GM18858 (cell line): ENCODE measurements around the gene SLCO2A1.

Experiments used
- ATAC-seq: cut with Tn5 transposase; IDR thresholded peaks from one replicate; pipeline ENCODE4 v1.9.1; 2021; ENCODE audit not compliant: unreplicated experiment

Gene SLCO2A1

DNA sequence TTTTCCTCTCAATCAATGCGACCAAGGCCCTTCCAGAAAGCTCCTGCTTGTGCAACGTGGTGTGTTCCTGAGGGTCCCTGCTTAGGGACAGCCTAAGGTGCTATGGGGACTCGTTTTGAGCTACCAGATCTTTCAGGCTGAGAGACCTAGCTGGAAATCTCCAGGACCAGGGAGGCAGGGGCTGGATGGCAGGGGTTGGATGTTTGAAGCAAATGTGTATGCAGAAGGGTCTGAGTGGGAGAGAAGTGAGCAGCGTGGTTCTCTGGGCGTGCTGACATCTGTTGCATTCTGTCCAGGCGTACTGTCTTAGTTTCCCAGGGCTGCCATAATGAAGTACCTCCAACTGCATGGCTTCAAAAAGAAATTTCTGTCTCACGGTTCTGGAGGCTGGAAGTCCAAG, 31.7 kb upstream of the SLCO2A1 start:
- no peak for ATAC-seq

DNA sequence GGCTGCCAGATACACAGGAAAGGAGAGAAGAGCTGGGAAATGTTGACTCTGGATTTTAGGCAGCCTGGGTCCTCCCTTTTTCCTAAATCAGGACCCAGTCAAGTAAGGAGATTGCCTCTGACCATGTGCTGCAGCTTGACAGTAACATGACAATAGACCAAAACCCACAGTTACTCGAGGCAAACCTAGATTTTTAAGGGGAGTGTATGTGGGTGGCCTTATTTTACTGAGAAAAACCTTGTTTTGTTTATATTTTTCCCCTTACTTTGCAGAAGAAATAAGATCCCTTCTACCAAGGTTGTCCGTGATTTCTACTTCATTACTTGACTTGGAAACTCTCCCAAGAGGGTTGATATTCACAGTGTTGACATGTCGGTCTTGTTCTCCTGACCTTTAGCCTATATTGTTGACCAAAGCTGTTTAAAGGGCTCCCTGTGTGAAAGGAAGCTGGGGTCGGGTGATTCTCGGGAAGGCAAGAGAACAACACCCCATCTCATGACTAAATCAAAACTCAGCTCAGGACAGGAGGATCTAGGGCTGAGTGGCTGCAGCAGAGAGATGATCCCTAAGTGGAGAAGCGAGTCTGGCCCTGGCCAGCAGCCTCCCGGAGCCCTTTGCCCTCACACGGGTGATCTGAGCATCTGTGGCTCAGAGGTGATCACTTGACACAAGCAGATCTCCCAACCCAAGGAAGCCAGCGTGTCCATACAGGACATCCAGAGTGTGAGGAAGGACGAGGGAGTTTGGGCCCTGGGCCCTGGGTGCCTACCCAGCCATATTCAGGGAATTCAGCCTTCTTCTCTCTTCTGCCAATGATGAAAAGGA, 31.0 kb upstream of the SLCO2A1 start:
- no peak for ATAC-seq

DNA sequence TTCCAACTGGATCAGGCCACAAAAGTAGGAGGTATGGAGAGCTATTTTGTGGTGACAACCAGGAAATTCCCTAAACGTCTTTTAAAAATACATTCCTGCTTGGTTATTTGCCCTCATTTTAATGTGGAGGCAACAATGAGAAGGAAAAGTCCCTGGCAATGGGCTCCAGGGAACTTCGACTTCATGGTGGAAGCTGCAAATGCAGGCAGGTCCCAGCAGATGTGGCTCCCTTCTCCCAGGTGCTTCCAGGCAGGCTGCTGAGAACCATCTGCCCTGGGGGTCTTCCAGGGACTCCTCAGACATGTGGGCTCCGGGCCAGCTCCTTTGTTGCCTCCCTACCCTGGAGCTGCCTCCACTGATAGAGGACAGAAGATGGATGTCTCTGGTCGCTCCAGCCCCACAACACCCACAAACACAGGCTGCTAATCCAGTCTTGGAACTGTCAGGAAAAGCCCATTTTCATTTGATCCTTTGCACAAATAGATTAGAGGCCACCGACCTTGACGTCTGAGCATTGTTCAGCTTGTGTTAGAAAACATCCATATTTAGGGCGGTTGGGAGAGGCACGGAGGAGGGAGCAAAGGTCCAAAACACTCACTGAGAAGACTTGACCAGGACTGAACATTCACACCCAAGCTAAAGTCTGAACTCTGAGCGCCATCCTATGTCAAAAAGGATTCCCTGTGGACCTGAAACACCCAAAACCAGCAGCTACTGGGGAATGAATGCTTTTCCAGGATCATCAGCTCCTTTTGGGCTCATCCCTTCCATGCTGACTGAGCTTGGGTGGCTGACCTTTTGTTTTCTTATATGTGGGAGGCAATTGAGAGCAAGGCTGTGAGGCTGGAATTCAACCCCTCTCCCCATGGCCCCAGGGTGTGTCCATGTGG, 30.2 kb upstream of the SLCO2A1 start:
- ATAC-seq: no peak

DNA sequence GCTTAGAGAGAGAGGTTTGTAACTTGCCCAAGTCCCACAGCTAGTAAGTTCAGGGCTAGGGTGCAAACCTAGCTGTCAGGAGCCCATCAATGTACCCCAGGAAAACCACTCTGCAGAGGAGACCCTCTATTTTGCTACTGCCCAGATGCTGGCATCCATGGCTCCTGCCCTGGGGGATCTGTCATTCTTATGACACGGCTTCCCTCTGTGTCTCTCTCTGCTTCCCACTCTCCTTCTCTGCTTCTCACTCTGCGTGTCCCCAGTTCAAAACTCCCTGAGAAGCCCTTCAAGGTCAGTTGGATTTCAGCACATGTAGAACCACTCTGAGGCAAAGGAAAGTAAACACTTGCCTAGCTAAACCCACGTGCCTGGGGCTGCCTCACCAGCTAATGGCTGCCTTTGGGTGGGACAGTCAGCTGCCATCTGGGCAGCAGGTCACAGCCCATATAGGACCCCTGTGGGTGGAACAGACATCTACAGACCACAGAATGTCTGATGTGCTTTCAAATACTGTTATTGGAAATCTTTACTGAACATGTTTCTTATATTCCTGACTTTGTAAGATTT, 29.4 kb upstream of the SLCO2A1 start:
- ATAC-seq: no peak

DNA sequence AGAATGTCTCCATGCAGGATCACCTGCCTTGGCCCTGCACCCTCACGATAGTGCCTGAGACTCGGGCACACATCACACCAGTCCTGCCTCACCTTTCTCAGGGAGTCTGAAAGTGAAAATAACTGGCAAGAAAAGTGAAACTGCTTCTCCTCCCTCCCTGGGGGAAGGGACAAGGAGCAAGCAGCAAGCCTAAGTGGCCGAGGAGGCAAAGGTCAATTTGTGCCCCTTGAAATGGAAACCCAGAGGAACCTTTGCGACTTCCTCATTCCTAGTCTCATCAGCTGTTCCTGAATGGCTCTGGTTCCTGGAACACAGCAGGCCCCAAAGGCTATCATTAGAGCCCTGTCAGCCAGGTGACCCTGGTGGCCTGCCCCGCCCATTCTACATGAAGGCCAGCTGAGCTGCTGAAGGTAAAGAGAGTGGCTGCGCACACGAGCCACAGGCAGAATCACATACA, 28.0 kb upstream of the SLCO2A1 start:
- no peak for ATAC-seq

DNA sequence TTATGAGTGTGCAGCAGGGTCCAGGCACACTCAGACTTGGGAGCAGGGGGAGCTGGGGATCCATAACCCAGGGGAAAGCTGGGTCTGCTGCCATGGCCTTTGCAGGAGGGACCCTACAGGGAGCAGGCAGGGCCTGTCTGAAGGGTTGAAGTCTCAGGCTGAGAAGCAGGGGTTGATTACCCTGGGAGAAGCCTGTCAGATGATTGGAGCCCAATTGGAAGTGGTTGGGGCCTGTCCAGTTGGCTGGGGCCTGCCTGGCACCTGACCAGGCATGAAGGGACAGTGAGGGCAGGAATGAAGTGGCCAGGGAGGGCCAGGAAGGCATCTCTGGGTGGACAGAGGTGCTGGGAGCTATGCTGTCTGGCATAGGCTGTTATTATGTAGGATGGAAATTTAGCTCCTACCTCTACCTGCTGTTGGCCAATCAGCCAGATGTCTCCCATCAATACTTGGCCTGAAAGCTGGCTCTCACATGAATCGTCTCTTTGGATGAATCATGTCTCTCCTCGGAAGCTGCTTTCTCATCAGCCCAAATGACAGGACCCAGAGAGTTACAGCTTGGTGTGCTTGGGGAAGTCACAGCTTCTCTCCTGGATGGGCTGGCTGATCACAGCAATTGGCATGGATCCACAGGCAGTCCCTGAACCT, 27.4 kb upstream of the SLCO2A1 start:
- no peak for ATAC-seq

DNA sequence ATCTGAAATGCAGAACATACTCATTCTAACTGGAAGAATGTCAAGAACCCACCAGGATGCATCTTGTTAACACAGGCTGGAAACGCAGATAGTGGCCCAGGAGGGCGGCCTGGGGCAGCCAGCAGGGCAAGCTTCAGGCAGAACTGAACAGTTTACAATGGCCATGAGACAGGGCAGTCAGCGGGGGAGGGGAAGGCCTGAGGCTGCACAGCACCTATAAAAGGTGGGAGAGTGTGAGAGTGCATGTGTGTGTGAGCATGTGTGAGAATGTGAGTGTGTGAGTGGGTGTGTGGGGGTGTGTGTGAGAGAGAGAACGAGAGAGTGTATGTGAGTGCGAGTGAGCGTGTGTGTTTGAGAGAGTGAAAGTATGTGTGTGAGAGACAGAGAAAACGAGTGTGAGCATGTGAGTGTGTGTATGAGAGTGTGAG, 26.8 kb upstream of the SLCO2A1 start:
- no peak for ATAC-seq

DNA sequence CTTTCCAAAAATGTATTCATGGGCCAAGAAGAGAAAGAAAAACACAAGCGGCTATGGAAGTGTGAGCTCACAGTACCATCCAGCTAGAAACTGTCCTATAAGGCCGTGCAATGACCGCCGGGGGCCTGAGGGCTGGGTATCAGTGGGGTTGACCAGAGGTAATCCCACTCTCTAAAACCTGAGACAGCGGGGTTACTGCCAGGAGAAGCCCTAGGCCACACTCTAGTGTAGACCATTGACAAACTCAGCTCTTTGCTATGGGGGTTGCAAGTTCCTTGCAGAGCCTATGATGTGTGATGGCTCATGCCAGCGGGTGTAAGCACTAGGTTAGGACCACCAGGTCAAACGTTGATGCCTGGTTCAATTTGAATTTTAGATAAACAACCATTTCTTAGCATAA, 25.9 kb upstream of the SLCO2A1 start:
- ATAC-seq: no peak

DNA sequence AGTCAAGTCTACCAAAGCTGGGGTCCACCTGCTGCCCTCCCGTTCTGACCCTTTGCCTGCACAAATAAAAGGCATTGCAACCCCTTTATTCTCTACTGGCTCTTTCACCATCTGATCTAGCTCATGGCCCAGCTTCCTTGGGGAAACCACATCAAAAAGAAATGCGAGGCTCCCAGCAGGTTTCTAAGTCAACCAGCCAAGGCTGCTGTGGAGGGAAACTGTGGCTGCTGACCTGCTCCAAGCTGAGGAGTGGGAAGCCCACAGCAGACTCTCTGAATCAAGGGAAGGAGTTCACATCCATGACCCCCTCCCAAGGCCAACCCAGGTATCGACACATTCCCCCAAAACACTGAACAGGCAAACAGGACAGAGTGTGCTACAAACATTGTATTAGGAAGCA, 25.2 kb upstream of the SLCO2A1 start:
- ATAC-seq: no peak

DNA sequence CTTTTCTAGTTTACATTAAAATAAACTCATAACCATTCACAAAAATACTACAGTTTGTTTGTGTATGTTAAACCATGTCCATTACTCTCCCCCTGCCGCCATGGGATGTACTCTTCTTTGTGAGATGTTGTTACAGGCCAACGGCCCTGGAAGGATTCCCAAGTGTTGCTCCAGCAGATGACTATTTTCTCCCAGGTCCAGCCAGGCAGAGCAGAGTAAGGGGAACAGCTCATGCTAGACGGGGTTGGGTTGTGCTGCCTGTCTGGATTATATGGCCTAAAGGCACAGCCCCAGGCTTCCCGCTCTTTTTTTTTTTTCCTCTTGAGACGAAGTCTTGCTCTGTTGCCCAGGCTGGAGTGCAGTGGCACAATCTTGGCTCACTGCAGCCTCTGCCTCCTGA, 24.5 kb upstream of the SLCO2A1 start:
- no peak for ATAC-seq

DNA sequence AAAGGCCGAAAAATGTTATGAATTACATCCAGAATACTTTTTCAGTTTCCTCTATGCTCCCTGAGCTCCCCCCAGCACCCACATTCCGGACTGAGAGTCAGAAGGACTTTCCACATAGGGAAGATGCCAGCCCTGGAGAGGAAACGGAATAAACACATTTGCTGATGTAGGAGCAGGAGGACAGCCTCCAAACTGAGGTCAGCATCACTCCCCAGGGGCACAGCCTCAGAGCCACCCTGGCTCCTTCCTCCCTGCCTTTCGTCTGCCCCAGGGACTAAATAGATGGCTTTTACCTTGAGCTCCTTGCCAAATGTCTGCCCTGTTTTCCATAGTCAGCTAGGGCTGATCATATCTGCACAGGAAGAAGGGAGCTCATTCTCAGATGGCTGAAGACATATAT, 22.6 kb upstream of the SLCO2A1 start:
- no peak for ATAC-seq

DNA sequence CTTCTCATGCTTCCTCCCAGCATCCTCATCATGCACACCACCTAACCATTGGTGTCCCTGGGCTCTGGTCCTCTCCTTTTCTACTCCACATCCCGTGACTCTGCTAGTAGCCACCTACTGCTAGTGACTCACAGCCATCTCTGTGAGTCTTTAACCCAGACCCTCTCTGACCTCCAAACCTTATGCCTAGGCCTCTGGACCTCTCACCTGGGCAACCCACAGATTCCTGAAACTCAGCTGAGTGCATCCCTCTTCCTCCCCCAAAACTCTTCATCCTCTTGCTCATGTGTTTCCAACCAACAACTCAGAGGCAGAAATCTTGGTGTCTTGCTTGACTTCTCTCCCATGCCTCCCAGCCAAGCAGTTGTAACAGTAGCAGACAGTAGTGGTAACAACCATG, 20.0 kb upstream of the SLCO2A1 start:
- no peak for ATAC-seq

DNA sequence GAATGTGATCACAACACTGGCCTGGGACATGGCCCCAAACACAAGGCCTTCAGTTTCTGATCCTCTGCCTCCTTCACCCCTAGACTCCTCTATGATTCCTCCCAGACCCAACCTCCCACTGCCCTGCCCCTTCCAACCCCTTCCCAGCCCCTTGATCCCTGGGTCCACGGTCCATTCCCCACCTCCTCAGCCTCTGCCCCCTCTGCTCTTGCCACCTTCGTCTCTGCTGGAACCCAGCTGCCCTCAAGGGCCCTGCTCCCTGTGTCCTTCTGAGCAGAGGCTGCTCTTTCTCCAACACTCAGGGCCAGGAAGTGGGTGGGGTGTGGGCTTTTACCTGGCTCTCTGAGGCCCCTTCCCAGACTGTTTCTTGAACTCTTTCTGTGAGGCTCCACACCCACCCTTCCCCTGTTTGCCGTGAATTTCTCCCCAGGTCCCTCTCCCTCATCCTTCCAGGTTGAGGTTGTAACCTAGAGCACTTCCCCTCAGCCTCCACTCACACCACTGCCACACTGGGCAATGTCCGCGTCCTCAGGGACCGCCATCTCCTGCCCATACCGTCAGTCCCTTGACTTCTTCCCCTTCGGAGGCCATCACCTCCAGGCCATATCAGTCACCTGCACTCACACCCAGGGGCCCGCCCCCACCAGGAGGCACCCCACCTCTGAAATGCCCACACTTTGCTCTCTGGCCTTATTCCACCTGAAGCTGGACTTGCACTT, 18.7 kb upstream of the SLCO2A1 start:
- no peak for ATAC-seq

DNA sequence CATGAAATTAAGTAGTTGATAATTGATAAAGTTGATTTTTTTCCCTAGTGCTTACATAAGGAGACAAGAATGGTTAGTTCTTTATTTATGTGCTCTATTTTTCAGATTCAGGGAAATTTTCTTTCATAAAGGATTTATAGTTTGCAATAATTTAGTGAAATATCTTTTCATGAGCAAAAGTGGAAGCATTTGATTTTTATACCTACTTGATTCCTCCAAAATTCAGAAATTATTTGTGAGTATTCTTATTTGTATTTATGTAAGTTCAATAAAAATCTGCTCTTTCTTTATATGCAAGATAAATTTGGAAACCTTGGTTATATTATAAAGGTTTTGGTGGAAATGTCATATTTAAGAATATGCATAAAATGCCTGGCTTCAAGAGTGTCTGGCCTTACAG, 14.7 kb upstream of the SLCO2A1 start:
- no peak for ATAC-seq

DNA sequence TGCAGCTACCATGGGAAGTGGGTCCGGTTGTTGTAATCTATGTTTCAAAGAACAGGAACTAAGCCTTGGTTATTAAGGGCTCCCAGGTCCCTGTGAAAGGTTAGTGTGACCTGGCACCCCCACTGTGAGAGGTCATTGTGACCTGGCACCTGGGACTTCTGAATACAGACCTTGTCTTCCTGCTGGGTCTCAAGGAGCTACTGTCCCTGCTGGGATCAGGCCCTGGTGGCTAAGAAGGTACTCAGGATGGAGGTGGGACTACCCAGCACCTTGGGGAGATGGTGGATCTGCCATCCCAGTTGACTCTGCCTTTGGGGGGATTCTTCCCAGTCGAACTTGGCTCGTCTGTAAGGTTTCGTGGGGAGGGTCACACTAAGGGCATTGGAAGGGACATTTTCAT, 10.3 kb upstream of the SLCO2A1 start:
- ATAC-seq: no peak

DNA sequence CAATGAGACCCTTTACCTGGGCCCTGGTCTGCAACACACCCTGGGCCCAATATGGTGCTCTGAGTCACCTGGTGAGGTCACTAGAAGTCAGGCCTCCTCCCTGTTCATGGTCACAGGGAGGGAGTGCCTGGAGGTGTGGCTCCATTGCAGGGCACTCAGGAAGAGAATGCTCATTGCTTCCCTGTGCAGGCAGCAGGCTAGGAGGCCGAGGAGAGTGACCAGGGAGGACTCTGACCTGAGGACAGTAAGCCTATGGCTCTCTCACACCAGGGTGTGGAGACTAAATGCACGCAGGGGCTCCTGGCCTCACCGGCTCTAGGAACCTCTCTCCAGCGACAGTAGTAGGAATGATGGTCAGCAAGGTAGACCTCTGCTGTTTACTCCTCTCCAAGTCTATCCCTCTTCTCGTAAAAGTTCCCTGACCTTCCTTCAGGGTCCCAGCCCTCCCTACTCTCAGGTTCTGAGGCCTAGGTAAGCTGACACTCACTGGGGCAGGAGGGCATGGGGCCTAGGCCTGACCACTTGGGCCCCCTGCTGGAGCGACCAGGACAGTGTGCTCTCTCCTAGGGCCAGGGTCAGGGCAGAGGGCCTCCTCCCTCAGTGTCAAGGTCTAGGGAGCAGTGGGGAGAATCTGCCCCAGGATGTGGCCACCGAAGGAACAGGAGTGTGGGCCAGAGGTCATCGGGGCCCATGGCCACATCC, 9.6 kb upstream of the SLCO2A1 start:
- ATAC-seq: no peak

DNA sequence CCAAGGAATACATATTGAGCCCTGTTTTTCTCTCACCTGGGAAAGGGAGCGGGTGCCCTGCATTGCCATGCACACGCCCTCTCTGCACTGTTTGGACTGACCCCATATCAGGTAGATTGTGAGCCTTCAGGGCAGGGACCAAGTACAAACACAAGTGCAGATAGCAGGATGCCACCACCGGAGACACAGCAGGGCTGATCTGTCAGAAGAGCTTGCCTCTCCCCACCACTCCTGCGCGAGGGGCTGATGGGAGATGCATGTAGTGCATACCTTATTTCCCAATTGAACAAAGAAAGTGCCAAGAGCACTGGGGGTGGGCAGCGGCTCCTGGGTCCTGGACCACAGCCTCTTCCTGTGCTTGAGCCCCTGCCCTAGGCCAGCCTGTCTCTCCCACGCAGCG, 9.0 kb upstream of the SLCO2A1 start:
- ATAC-seq: no peak

DNA sequence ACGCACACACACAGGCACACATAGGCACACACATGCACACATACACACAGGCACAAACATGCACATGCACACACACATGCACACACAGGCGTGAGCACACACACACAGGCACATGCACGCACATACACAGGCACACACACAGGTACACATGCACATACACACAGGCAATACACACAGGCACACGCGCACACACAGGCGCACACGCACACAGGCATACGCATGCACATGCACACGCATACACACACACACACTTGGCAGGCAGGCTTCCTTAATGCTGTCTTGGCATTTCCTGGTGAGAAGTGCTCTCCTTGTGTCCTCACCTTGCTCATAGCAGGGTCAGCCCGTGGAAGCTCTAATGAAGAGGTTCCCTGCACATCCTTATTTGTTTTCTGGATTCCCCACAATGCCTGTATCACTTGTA, 8.4 kb upstream of the SLCO2A1 start:
- ATAC-seq: no peak

DNA sequence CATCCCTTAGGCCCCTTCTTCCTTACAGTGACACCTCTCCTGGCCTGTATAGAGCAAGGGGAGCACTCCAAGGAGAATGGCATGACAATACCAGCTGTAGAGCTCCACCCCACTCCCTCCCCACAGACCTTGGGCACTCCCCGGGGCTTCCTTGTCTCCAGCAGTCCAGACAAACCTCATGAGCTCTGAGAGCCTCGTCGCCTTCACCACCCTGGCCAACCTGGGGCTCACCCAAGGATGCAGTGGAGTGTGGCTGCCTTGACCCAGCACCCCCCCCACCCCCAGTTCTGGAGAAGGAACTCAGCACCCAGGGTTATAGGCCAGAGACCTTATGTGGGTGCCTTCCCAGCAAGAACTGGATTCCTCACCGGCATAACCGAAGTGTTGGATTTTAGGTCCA, 7.4 kb upstream of the SLCO2A1 start:
- ATAC-seq: no peak

DNA sequence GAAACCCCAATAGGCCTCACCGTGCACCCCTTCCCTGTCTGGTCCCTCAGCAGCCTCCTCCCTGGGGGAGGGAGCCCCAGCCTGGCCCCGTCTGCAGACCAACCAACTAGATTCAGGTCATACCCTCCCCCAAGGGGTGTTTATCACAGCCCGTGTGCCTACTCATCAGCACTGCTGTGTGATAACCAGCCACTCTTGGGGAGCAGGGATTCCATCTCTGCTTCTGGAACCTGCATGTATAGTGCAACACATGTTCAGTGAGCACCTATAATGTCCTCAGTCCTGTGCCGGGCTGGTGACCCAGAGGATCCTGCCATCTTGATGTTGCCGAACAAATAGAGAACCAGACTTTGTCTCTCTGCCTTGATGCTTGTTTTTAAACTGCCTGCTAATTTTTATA, 6.6 kb upstream of the SLCO2A1 start:
- ATAC-seq: no peak
